Keratinocyte (primary cell): Measurements from ENCODE around the gene IFNAR1. TPM values are rescaled to one million over a fixed set of nuclear protein-coding genes. Genes with fewer than 3 reads are reported as not detected.

Experiments used
- DNase-seq: peaks from one replicate; pipeline ENCODE4 v3.0.0-alpha.2; 2011; ENCODE audit warnings: low read depth, missing footprints, low spot score
- FAIRE-seq: peaks from 2 replicates; lab custom pipeline; 2011; peaks lifted over from hg19 to GRCh38; lab: Jason Lieb, UNC
- H2AFZ ChIP-seq: 2 replicates; pipeline ENCODE4 v1.6.0; 2012; ENCODE audit warnings: low read length, control low read depth, inconsistent platforms; ENCODE audit not compliant: control insufficient read depth
- H3K27ac ChIP-seq: 2 replicates; pipeline ENCODE4 v1.5.1; 2011; ENCODE audit warnings: low read length; ENCODE audit not compliant: control insufficient read depth, insufficient read depth
- H3K27me3 ChIP-seq: 3 replicates; pipeline ENCODE4 v1.6.0; 2011; ENCODE audit warnings: low read length; ENCODE audit not compliant: control insufficient read depth, insufficient read depth; ENCODE audit errors: extremely low read depth
- H3K36me3 ChIP-seq, 2 experiments: 2 replicates in 1 of 2; 3 replicates in 1 of 2; pipeline ENCODE4 v1.5.1; 2011; ENCODE audit warnings: low read length in 2 of 2, mild to moderate bottlenecking in 1 of 2; ENCODE audit not compliant: control insufficient read depth in 2 of 2, insufficient read depth in 2 of 2; ENCODE audit errors: extremely low read depth in 1 of 2
- H3K4me1 ChIP-seq: 3 replicates; pipeline ENCODE4 v1.5.1; 2011; ENCODE audit warnings: low read length; ENCODE audit not compliant: control insufficient read depth, insufficient read depth; ENCODE audit errors: extremely low read depth
- H3K4me2 ChIP-seq: 3 replicates; pipeline ENCODE4 v1.6.0; 2011; ENCODE audit warnings: low read depth, low read length; ENCODE audit not compliant: control insufficient read depth, insufficient read depth; ENCODE audit errors: extremely low read depth
- H3K4me3 ChIP-seq, 3 experiments: fragments of 200-600 bp in 1 of 3; sonication (generic) in 1 of 3; 2 replicates in 2 of 3; 3 replicates in 1 of 3; pipeline ENCODE4 v1.5.1; 2011 to 2016; ENCODE audit warnings: low read length in 3 of 3, mild to moderate bottlenecking in 3 of 3, control low read depth in 2 of 3, inconsistent platforms in 1 of 3, low read depth in 1 of 3, mixed read lengths in 1 of 3, mixed run types in 1 of 3, moderate library complexity in 1 of 3; ENCODE audit not compliant: control insufficient read depth in 2 of 3, insufficient read depth in 2 of 3; ENCODE audit errors: extremely low read depth in 1 of 3
- H3K79me2 ChIP-seq: 2 replicates; pipeline ENCODE4 v1.6.0; 2012; ENCODE audit warnings: low read length; ENCODE audit not compliant: control insufficient read depth, insufficient read depth
- H3K9ac ChIP-seq: 3 replicates; pipeline ENCODE4 v1.6.0; 2011; ENCODE audit warnings: low read length; ENCODE audit not compliant: control insufficient read depth, insufficient read depth; ENCODE audit errors: extremely low read depth
- H3K9me1 ChIP-seq: 3 replicates; pipeline ENCODE4 v1.6.0; 2011; ENCODE audit warnings: low read length; ENCODE audit not compliant: control insufficient read depth, insufficient read depth; ENCODE audit errors: extremely low read depth
- H3K9me3 ChIP-seq: 2 replicates; pipeline ENCODE4 v1.5.1; 2012; ENCODE audit warnings: low read depth, low read length; ENCODE audit not compliant: control insufficient read depth
- H4K20me1 ChIP-seq: 3 replicates; pipeline ENCODE4 v1.6.0; 2011; ENCODE audit warnings: low read length; ENCODE audit not compliant: control insufficient read depth, insufficient read depth; ENCODE audit errors: extremely low read depth
- CTCF ChIP-seq, 3 experiments: IDR thresholded peaks in 1 of 3; conservative IDR thresholded peaks in 1 of 3; optimal IDR thresholded peaks in 1 of 3; 2 replicates in 2 of 3; 3 replicates in 1 of 3; pipeline versions ENCODE3 to v1.5.1; 2011; ENCODE audit warnings: low read length in 3 of 3, mild to moderate bottlenecking in 3 of 3, moderate library complexity in 2 of 3, control low read depth in 1 of 3, inconsistent platforms in 1 of 3; ENCODE audit not compliant: insufficient read depth in 2 of 3; ENCODE audit errors: extremely low read depth in 1 of 3
- EZH2 ChIP-seq: IDR thresholded peaks from one replicate; pipeline ENCODE4 v1.6.1; 2012; ENCODE audit warnings: inconsistent platforms, mild to moderate bottlenecking, low read length, moderate library complexity
- dilution Hi-C: fragments of 300-500 bp; cut with MboI; formaldehyde crosslinking; loops from one replicate; pipeline ENCODE4 v1.7.0; 2020; ENCODE audit warnings: low sequenced_read_pairs; ENCODE audit not compliant: extremely low pct_ligation_motif_present
- polyA plus RNA-seq, 5 experiments: library from polyadenylated mRNA; depleted of rRNA in 3 of 5; stranded (reverse) in 3 of 5; stranded (forward) in 1 of 5; unstranded in 1 of 5; fragments of >200 nt; gene quantifications; 1 replicate in 1 of 5; 2 replicates in 3 of 5; 3 replicates in 1 of 5; pipeline versions ENCODE4 v1.2.1 to v1.2.3, GENCODE V29; 2011 to 2012; ENCODE audit warnings: missing spikeins in 2 of 5, low read depth in 1 of 5, low replicate concordance in 1 of 5

The IFNAR1 gene
- polyA plus RNA-seq, 1 donor (not counting 4 experiments of a cell fraction or from before 2014, with no cell fraction given), result 12.6 TPM

GRCh38 chr21:33313611-33314010 is 11.2 kb upstream of the IFNAR1 start:
- Histone ChIP-seq H3K4me2 (no peak overlapping the region), H3K27ac (no peak overlapping the region), H3K4me1 (no peaks in the 10 kb centered on the region), H3K9me3 (no peaks in the 10 kb centered on the region), H3K9me1 (no peaks in the 10 kb centered on the region), H3K79me2 (no peaks in the 10 kb centered on the region), H3K9ac (no peak overlapping the region), H2AFZ (no peak overlapping the region), H3K36me3 (no peaks in the 10 kb centered on the region), H3K27me3 (no peaks in the 10 kb centered on the region), H3K4me3 (no peak overlapping the region), H4K20me1 (no peaks in the 10 kb centered on the region)
- TF ChIP-seq CTCF (optimal IDR thresholded peaks at IDR 0.05 in 1 of 3, IDR thresholded peaks at IDR 0.05 in 1 of 3, conservative IDR thresholded peaks at IDR 0.05 in 1 of 3; ENCODE audit: extremely low read depth in 1 of 3, insufficient read depth in 2 of 3, low read length in 3 of 3) (no peak), EZH2 (no peak)
- DNase-seq (no peak), FAIRE-seq (no peak)
- dilution Hi-C loops, result no loop called here

- FAIRE-seq (no peak), DNase-seq (no peak)
- no peak overlapping the region for H3K4me2 ChIP-seq
- H3K9ac ChIP-seq, result no peak overlapping the region
- no peaks in the 10 kb centered on the region for H3K27me3 ChIP-seq
- no peaks in the 10 kb centered on the region for H4K20me1 ChIP-seq
- no peaks in the 10 kb centered on the region for H3K79me2 ChIP-seq
- dilution Hi-C loops, result no loop called here
- H3K27ac ChIP-seq, result no peak overlapping the region
- no peak overlapping the region for H3K4me3 ChIP-seq
- no peaks in the 10 kb centered on the region for H3K4me1 ChIP-seq
- no peaks in the 10 kb centered on the region for H3K9me3 ChIP-seq
- no peaks in the 10 kb centered on the region for H3K9me1 ChIP-seq
- H2AFZ ChIP-seq, result no peak overlapping the region
- TF ChIP-seq EZH2 (no peak), CTCF (optimal IDR thresholded peaks at IDR 0.05 in 1 of 3, IDR thresholded peaks at IDR 0.05 in 1 of 3, conservative IDR thresholded peaks at IDR 0.05 in 1 of 3; ENCODE audit: extremely low read depth in 1 of 3, insufficient read depth in 2 of 3, low read length in 3 of 3) (no peak)
- H3K36me3 ChIP-seq, result no peaks in the 10 kb centered on the region
Observed at GRCh38 chr21:33314111-33314510, 10.7 kb upstream of the IFNAR1 start.
